HG02759 (cell line): ENCODE data around the gene TTLL11.

Experiments used
- ATAC-seq: cut with Tn5 transposase; IDR thresholded peaks from one replicate; pipeline ENCODE4 v1.9.1; 2021; ENCODE audit warnings: mild to moderate bottlenecking, moderate library complexity; ENCODE audit not compliant: unreplicated experiment

TTLL11 gene

DNA sequence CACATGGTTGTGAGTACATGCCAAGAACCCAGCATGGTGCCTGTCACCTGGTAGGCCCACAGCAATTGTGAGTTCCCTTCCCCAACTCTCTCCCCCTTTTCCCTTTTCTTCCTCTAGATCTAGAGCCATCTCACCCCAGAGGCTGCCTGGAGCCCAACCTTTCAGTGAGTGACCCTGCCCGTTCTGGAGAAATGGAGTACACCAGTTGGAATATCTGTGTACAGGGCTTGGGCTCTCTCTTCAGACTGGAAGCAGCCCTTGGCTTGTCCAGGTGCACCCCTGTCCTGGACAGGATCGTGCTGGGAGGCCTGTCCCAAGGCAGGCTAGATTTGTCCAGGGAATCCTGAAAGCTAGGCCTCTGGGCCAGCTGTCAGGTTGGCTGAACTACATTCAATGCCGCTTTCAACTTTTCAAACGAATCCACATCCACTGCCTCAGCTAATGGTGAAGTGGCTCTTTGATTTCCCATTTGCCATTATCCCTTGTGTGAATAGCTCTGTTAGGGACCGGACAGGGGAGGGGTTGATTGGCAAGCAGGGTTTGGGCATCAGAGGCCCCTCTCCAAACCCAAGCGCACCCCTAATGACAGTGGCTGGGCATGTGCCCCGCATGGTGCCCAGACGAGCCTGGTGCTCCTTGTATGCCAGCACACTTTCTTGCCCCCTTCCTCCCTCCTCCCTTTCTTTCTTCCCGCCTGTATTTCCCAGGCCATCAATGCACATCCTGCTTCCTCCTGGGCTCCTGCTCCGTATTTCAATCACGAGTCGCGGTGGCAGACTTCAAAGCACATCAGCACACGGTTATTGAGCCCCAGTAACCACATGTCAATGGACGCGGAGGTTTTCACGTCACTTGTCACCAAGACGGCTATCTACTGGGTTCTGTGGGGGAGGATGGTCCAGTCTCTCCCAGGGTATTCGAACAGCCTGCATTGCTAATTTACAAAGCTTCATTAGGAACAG is 230.5 kb downstream of the TTLL11 start:
- ATAC-seq, result no peak

GRCh38 chr9:121861501-121862180 is 231.5 kb downstream of the TTLL11 start:
- ATAC-seq, result no peak

DNA sequence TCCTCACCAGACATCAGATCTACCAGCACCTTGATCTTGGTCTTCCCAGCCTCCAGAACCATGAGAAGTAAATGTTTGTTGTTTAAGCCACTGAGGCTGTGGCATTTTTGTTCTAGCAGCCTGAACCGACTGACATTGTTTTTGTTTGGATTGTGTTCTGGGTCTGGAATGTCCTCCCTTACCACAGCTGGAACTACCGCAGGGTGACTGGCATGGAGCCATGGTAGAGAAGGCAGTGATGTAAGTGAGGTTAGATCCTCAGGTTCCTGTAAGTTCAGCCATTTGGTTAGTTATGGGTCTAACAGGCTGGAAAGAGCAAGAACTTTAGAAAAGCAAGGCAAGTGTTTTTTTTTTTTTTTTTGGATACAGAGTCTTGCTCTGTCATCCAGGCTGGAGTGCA is 232.4 kb downstream of the TTLL11 start:
- no peak for ATAC-seq

GRCh38 chr9:121860213-121860612 is 232.9 kb downstream of the TTLL11 start:
- no peak for ATAC-seq

DNA sequence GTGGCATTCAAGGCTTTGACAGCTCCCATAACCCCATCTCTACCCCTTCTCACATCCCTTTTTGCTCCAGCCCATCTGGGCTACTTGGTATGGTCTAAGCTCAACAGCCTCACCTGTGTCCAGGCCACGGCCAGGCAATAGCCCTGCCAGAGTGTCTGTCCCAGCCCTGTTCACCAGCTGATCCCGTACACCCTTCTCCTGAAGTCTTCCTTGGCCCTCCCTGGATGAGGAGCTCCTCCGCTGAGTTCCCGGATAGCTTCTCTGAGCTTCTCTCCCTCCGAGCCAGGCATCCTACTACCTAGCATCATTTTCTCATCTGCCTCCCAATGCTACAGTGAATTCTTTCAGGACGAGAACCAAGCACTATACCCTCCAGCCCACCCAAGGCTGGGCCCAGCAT is 233.5 kb downstream of the TTLL11 start:
- no peak for ATAC-seq

DNA sequence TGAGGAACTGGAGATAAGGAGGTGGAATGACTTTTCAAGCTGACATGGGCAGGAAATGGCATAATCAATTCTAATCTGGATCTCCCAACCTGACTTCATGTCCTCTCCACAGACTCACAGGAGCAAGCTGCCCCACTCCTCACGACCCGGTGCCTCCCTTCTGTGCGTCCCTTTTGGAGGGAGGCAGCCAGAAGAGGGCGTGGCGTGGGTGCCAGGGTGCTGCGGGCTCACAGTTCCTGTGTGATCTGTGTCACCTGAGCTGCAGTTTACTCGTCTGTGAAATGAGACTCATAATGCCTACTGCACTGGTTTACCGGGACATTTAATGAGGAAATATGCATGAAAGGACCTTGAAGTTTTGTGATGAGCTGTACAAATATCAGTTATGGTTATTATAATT is 234.3 kb downstream of the TTLL11 start:
- ATAC-seq, result no peak

GRCh38 chr9:121857928-121858327 is 235.2 kb downstream of the TTLL11 start:
- no peak for ATAC-seq

GRCh38 chr9:121855476-121855875 is 237.6 kb downstream of the TTLL11 start:
- ATAC-seq, result no peak

DNA sequence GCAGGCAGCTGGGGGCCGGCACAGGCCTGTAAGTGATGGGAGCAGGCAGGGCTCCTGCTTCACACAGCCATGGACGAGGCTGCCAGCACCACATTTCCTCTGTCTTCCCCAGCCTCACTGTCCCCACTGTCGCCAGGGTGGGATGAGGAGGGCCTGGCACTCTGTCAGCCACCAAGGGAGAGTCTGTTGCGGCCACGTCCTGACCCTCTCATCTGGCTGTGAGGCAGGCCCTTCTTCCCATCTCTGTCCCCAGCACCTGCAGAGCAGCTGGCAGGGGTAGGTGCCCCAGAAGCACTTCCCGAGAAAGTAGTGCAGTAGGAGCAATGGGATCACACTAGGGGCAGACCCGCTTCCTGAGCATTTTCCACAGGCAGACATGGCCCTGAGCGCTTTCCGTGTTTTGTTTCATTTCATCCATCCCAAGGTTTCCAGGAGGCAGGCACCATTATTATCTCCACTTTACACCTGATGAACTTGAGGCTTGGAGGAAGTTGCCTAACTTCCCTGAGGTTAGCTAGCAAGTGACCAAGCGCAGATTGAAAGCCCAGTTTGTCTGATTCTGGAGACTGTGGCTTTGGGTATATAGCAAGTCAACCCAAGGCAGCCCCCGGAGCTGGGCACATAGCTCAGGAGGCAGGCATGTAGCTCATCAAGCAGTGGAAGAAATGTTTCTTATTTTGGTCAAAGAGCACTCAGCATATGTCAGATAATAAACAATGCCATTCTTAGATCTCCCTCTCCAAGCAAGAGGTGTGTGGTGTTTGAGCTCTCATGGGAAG is 239.3 kb downstream of the TTLL11 start:
- no peak for ATAC-seq

DNA sequence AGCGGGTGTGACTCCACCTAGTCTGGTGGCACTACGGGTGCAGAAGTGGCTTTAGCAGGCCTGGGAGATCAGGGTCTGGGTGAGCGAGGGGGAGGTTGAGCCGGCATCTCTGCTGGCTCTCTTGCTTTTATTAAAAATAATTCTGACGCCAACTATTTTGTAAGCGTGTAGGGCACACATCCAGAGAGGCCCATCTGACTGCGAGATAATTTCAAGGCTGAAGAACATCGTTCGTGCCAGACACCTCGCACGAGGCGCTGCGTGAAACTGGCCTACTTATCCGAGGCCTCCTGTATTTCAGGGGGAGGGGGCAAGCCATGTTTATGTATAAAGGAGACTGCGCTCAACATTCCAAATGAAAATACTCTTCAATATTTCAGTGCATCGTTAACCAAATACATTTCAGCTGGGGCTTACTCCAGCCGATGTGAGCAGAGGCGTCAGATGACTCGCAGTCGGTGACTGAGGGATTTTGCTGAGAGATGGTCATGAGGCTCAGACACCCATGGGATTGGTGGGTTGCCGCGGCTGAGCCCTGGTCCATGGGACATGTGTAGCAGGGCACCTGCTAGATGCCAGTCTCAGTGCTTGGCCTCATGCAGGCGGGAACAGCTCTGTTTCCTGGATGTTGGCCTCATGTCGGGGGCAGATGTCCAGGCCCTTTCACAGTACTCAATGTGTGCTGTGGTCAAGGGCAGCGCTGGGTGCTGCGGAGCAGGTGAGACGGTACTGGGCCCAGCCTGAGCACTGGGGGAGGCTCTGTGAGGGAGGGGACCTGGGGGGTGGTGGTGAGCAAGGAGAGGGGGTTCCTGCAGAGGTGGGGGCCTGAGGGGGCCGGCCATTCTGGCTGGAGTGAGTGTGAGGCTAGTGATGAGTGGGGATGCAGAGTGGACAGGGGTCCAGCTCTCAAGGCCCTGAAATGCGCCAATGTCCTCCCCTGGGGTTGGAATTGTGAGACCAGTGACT is 240.2 kb downstream of the TTLL11 start:
- no peak for ATAC-seq

- no peak for ATAC-seq
Measured at GRCh38 chr9:121852241-121852640, 240.9 kb downstream of the TTLL11 start.

- no peak for ATAC-seq
Measured at GRCh38 chr9:121851641-121852091, 241.4 kb downstream of the TTLL11 start.

GRCh38 chr9:121850366-121850765 is 242.7 kb downstream of the TTLL11 start:
- ATAC-seq, result no peak

- ATAC-seq, result no peak
Measured at GRCh38 chr9:121849554-121849953, 243.6 kb downstream of the TTLL11 start.

GRCh38 chr9:121844562-121844961 is 248.5 kb downstream of the TTLL11 start:
- no peak for ATAC-seq

GRCh38 chr9:121844098-121844497 is 249.0 kb downstream of the TTLL11 start:
- no peak for ATAC-seq

GRCh38 chr9:121842612-121842978 is 250.5 kb downstream of the TTLL11 start:
- ATAC-seq, result no peak

GRCh38 chr9:121841771-121842611 is 251.1 kb downstream of the TTLL11 start:
- ATAC-seq, result no peak
